Choroid plexus epithelial cell (primary cell): ENCODE results near the gene SIGLEC11.

Experiments used
- DNase-seq: peaks from one replicate; pipeline ENCODE4 v3.0.0-alpha.2; 2010; ENCODE audit warnings: low read depth
- H3K4me3 ChIP-seq: 2 replicates; pipeline ENCODE4 v1.5.1; 2011; ENCODE audit warnings: low read depth, mild to moderate bottlenecking, control low read depth, low read length, moderate library complexity
- CTCF ChIP-seq: conservative IDR thresholded peaks from 2 replicates; pipeline ENCODE4 v1.5.1; 2011; ENCODE audit warnings: low read depth, mild to moderate bottlenecking, control low read depth, inconsistent platforms, low read length, moderate library complexity

The SIGLEC11 gene

GRCh38 chr19:49931293-49932040 is 29.5 kb downstream of the SIGLEC11 start:
- DNase-seq: no peak
- TF ChIP-seq CTCF: no peak
- no peak overlapping the region for H3K4me3 ChIP-seq

GRCh38 chr19:49930483-49931011 is 30.4 kb downstream of the SIGLEC11 start:
- no peak for DNase-seq
- TF ChIP-seq CTCF: no peak
- H3K4me3 ChIP-seq: peak overlapping the region; percentile 8

DNA sequence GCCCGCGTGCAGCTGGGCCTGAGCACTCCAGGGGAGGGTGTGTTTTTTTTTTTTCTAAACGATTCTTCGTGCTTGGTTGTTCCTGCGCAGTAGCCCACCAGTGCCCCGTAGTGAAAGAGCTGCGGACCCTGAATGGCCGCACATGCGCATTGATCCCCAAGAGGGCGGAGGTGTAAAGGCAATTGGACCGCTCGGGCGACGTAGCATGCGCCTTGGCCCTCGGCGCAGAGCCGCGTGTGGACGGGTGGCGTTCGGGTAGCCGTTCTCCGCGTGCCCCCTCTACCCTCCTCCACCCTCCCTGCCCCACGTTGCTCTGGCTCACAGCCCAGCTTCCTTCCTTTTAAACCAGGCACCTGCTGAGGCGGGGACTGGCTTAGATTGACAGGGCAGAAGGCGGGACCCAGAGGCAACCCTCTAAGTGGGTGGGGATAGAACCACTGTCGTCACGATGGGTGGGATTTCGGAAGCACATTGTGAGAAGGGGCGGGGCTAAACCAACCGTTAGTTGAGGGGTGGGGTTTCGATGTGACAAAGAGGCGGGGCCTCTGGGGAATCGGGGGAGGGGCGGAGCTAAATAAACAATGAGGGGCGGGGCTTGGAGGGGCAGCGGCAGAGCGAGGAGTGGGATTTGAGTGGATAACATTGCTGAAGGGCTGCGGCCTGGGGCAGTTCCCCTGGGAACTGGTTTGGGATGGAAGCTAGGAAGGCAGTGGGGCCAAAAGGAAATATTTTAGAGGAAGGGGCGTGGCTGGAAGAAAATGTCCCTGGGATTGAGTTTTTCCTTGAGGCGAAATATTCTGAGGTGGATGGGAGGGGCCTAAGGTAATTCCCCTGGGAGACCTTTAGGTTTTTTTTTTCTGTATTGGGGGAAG is 31.1 kb downstream of the SIGLEC11 start:
- TF ChIP-seq CTCF: no peak
- H3K4me3 ChIP-seq: peak overlapping the region; percentile 98
- peak; percentile 99 for DNase-seq

DNA sequence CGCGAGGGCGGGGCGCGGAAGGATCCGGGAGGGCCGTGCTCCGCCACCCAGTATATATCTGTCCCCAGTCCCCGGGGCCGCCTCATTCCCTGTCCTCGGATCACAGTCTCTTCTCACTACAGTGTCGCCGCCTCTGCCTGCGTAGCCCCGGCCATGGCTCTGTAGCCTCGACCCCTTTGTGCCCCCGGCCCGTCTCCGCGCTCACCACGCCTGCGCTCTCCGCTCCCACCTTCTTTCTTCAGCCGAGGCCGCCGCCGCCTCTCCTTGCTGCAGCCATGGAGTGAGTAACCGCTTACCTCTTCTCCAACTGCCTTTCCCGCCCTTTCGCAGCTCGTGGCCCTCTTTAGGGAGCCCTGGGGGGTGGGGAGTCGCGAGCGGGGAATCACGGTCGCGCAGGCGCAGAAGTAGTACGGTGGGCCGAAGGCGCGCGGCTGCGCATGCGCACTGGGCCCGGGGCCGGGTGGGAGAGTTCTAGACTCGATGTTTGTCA is 31.8 kb downstream of the SIGLEC11 start, which contains the start of the genes ATF5 and NUP62:
TSS of gene ATF5 (plus strand) at position 85 of the 490 bp plus-strand sequence. CDS start 1,646 bp downstream, outside the sequence.
TSS of gene NUP62 (minus strand) at position 384 of the 490 bp plus-strand sequence. CDS start 19,697 bp downstream, outside the sequence.
- DNase-seq: peak; percentile 82
- TF ChIP-seq CTCF: no peak

DNA sequence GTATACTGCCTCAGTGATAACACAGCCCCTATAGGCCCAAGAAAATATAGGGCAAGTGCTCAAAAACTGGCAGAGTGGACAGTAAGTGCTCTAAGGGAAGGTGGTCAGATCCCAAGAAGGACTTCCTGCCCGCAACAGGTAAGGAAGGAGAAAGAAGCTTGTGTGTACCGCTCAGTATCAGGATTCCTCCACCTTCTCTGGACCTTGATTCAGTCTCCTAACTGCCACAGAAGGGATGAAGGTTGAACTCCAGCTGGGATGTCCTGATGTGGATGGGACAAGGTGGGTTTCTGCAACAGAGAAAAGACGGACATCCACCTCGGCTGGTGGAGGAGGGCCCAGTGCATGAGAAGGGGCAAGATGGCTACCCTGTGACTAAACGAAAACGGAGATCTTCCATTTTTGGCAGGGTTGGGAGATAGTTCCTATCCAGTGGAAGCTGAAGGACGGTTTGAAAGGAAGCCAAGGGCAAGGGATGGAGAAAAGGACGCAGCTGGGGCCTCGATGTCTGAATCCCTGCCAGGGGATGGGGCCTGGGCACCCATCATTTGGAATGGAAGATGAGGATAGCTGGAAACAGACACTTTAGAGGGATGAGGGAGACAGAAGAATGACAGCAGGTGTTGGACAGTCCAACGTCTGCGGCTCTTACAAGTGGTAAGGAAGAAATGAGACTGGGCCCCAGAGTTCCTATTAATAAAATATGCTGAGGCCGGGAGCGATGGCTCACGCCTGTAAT is 33.3 kb downstream of the SIGLEC11 start:
- no peak overlapping the region for H3K4me3 ChIP-seq
- DNase-seq: no peak
- TF ChIP-seq CTCF: no peak

More for the DNA sequence above, 31.8 kb downstream of the SIGLEC11 start, which contains the start of the genes ATF5 and NUP62:
- peak within 1 kb of the TSS; percentile 98 for H3K4me3 ChIP-seq

- no peak for DNase-seq
- no peak for TF ChIP-seq CTCF
- no peak overlapping the region for H3K4me3 ChIP-seq
Measured at GRCh38 chr19:49926515-49926914, 34.5 kb downstream of the SIGLEC11 start.
